Endometrial microvascular endothelial cells (primary cell): Measurements from ENCODE around the gene MYOF. TPM values are rescaled to one million over a fixed set of nuclear protein-coding genes. Genes with fewer than 3 reads are reported as not detected.
"Not testable (repeated sequence)": the region's sequence is repeated elsewhere in the genome, so short reads cannot be mapped to it uniquely, and the experiment has no call there.

Source experiments
- in situ Hi-C: cut with HindIII; loops from 2 replicates; pipeline ENCODE4 v1.10.0; 2017; ENCODE audit warnings: low sequenced_read_pairs, low pct_unique_long_range_greater_than_20kb; ENCODE audit errors: inconsistent ontology term
- total RNA-seq: library from RNA; depleted of rRNA; stranded (reverse); fragments of >200 nt; gene quantifications from one replicate; pipeline ENCODE4 v1.2.3, GENCODE V29; 2015; ENCODE audit errors: inconsistent ontology term

Gene MYOF
- total RNA-seq, 1 donor from 2014 or later = 250 TPM

DNA sequence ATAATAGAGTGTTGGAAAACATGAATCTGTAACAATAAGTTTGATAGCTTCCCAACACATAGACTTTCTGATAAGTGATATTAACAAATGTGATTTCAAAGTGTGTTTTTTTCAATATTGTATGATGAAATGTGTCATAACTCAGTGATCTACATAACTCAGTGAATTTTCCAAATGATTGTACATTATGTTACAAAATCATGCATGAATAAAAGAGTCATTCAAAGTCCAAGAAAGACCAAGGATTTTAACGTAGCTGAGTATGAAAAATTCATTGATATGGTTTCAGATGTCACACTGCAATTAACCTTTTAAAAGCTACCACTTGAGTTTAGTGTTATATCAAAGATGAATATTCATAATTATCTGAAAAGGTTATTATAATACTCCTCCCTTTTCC, 111.2 kb downstream of the MYOF start:
- in situ Hi-C loops = no loop called here

DNA sequence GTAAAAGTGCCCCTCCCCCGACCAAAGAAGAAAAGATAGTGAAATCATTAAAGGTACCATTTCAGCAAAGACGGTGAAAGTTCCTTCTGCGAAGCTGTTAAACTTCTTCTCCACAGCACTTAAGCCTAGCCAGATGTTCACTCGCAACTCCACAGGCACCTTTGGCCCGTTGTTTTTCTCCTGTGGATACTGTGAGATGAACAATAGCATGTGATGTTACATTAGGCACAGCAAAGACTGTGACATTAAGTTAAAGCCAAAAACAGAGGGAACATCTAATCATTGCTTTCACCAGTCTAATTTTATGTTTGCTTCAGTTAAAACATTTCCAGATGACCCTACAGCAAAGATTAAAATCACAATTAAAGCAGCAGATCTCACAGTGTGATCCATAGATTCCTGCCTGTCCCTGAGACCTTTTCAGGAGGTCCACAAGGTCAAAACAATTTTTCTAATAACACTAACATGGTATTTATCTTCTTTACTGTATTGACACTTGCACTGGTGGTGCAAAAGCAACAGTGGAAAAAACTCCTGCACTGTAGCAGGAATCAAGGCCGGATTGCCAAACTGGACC, 112.5 kb downstream of the MYOF start:
- in situ Hi-C loops = no loop called here

DNA sequence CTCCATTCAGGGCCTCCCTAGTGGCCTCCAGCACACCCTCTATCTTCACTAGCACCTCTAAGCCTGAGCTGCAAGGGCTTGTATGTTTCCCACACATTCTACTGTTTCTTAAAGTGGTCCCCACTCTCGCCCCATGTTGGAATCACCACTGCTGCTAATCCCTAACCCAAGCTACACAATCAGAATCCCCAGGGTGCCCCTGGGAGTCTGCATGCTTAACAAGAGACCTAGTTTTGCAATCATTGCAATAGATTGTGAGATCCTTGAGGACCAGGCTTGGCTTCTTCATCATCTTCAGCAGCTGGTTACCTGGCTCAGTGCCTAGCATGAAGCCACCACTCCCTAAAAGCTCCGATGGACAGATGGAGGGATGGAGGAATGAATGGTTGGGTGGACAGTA, 113.9 kb downstream of the MYOF start:
- in situ Hi-C loops = no loop called here

DNA sequence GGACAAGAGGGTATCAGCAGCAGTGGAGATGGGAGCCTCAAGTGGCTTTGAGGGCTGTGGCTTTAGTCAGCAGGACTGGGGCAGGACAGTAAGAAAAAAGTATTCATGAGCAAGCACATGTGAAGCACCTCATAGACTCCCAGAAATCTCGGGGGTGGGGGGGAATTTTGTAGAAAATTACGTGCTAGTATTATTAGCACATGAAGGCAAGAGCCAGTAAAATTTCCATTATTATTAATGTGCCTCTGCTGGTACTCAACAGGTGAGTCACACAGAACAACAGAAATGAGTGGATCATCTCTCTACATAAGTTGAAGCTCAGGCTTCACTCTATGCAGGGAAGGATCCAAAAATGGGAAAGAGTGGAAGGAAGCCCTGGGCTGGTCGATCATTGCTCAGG, 114.5 kb downstream of the MYOF start:
- in situ Hi-C loops = no loop called here

DNA sequence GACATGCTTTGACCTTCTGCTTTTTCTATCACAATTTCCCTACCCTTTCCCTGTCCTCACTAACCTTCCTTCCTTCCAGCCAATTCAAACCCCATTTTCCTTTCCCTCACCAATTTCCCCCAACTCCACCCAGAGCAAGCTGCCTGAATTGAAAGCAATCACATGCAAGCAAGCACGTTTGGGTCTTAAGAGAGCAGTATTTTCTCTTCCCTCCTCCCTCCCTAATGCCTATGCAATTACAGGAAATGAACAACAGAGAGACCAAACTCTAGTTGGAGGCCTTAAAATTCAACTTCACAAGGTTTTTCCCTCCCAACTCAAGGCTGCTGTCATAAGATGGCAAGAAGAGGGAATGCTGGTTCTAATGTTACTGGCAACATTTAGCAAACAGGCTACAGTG, 117.2 kb downstream of the MYOF start:
- in situ Hi-C loops = no loop called here

DNA sequence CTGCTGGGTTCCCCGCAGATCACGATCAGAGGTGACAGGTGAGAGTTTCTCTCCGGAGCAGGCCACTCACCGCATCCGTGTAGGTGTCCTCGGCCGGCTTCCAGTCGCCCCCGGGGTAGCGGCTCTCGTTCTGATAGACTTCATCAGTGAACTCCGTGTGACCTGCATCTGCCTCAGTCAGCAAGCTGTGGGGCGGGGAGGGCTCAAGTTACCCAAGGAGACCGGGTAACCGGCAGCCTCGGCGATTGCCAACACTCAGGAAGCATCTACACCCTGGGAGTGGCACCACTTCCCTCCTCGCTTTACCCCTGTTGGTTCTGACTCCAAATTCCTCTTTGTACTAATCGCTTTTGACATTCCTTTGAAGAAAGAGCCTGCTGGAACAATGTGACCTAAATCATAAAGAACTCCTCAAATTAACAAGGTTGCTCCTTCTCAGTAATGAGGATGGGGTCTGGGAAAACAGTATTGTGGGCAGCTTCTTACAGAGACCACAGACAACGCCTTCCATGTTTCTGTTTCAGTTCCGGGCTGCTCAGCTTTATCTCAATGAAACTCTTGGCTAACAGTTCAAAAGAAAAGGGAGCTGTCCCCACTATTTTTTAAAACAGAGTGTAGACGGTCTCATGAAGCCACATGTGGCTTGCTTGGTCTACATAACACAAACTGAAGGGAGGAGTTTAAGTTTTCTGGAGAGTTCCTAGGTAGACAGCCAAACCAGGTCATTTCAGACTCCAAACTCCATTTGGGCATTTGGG, 118.1 kb downstream of the MYOF start:
- in situ Hi-C loops = no loop called here

DNA sequence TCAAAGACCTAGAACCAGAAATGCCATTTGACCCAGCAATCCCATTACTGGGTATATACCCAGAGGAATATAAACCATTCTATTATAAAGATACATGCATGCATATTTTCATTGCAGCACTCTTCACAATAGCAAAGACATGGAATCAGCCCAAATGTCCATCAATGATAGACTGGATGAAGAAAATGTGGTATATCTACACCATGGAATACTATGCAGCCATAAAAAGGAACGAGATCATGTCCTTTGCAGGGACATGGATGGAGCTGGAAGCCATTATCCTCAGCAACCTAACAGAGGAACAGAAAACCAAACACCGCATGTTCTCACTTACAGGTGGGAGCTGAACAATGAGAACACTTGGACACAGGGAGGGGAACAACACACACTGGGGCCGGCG, 123.7 kb downstream of the MYOF start:
- in situ Hi-C loops = not testable (repeated sequence)

DNA sequence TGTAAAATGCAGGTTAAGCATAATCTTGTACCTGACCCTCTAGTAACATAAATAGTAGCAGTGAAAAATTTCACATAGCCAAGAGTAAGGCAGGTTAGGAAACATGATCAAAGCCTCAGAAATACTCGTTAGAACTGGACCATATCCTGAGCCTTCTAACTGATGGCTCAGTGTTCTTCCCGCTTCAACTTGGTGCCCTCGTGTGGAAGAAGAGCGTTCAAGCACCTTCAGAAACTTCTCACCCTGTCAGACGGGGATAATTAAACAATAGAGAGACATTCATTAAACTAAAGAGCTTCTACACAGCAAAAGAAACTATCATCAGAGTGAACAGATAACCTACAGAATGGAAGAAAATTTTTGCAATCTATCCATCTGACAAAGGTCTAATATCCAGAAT, 124.5 kb downstream of the MYOF start:
- in situ Hi-C loops = no loop called here

DNA sequence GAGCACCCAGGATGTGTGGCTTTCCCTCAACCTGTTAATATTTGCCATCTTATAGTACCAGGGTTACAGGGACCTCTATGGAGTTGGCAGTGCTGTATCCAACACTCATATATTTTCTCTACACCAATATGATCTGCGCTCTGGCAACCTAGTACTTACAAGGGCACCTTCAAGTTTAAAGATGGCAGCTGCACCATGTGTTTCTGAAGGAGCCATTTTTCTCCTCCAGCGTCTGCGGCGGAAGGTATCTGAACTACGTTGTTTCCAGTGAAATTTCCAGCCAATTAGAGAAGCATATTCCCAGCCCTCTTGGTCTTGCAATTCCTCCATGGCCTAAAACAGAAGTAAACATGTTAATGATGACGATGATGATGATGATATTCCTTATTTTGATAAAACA, 125.6 kb downstream of the MYOF start:
- in situ Hi-C loops = no loop called here

DNA sequence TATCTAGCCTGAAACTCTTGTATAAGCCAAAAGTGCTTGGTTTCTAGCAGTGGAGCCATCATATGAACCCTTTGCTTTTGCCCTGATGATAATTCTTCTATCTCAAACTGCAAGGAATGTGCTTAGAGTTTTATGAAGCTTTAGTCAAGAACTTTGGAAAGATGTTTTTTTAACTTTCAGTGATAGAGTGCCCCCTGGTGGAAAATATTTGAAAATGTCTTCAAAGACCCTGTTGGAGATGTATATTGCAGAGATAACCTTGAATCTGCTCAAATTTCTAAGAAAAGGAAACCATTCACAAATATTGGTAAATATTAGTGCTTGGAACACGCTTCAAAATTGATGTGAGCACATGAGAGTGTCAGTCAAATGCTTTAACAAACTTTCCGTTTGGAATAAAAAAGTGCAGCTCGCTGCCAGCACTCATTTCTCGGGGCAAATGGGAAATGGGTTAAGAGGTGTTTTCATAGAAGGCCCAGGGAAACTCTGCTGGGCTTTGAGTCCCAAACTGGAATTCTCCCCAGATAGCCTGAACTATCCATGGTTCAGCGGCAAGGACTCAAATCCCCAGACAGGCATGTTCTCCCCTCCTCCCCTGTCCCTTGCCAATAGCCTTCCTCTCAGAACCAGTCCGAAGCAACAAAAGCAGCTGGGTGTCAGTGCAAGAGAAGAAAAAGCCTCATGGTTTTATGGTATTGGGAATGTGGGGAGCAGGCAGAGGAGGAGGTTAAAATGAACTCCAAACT, 129.3 kb downstream of the MYOF start:
- in situ Hi-C loops = no loop called here

DNA sequence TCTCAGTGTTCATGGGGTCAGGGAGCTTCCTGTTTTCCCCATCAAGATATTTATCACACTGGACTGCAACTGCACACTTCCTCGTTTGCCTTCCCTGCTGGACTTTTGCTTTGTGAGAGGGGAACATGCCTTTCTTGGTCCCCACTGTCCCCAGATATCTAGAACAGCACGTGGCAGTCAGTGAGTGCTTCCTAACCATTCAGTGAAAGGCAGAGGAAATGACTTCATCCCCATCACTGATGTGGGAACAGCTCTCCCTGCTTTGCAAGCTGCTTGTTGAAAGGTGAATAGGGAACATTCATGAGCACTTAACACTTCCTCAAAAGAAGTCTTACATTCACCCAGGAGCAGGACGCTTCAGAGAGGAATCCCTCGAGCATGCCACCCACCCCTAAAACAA, 135.4 kb downstream of the MYOF start:
- in situ Hi-C loops = no loop called here

DNA sequence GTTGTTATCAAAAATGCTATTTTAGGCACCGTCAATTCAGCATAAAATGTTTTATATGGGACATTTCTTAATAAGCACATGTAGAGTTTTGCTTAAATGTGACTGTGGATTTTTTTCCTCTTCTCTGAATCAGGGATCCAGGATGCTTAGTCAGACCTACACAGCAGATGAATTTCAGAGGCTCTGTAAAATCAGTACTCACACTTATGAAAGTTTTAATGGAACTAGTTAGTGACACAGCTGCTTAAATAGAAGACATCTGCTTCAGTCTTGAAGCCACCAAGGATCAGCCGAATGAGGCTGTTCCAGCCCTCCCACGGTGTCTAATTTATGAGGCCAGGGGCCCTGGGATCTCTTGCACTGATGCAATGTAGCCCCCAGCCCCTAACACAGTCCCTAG, 136.0 kb downstream of the MYOF start:
- in situ Hi-C loops = no loop called here

DNA sequence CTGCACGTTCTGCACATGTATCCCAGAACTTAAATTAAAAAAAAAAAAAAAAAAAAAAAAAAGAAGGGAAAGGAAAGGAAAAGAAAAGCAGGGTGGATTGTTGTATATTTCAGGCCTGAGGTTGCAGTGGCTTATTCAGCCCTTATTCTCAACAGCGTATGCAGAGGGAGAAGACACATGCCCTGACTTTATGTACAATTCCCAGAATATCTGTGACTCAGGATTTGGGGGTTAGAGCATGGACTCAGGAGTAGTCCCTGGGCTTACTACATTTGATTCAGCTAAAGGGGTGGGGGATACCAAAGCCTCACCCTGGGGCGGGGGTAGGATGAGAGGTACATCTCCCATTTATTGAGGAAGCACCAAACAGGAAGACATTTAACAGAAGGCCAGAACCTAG, 137.4 kb downstream of the MYOF start:
- in situ Hi-C loops = no loop called here

DNA sequence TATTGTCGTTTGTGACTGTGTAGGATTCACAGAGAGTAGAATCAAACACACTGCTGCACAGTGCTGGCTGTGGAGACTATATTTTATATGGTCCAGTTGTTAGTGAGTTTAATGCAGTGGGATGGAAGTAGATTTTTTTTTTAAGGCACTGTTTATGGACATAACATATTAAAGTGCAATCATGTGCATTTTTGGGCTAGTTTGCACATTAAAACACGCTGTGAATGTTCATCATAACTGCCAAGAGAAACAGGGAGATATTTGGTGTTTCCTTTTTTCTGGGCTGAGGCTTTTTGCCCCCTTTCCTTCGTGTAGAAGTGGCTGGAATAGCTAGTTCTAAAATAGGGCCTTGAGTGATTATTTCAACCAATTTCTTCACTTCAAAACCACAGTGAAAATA, 139.2 kb downstream of the MYOF start:
- in situ Hi-C loops = no loop called here

DNA sequence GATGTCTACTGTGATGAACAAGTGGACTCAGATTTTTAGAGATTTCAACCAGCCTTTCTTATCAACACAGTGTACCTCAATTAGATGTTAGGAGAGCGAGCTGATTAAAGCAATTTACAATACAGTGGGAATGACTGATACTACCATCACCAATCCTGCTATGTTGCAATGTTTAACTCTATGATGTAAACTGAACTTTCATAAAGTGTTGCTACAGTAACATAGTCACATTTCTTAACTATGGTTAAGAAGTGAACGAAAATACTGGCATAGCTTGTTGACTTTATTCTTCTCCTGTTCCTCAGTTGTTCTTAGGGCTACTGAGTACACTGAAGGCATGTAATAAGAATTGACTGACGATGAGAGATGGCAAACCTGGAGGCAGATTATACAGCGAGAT, 139.8 kb downstream of the MYOF start:
- in situ Hi-C loops = no loop called here

DNA sequence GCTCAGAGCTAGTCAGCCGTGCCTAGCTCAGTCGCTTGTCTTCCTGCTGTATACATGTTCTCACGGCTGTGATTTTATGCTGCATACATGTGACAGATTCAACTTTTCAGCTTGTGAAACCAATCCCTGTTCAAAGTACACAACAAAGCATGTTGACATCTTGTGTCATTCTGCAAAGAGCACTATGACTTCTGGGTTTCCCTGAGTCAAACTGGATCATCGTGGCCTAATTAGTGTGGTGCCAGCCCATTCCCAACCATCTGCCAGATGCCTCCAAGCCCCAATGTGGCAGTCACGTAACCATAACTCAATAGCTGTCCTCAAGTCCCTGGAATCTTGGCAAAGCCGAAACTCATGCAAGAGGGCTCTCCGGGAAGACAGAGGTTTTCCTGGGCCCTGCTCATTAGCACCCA, 144.8 kb downstream of the MYOF start:
- in situ Hi-C loops = no loop called here

DNA sequence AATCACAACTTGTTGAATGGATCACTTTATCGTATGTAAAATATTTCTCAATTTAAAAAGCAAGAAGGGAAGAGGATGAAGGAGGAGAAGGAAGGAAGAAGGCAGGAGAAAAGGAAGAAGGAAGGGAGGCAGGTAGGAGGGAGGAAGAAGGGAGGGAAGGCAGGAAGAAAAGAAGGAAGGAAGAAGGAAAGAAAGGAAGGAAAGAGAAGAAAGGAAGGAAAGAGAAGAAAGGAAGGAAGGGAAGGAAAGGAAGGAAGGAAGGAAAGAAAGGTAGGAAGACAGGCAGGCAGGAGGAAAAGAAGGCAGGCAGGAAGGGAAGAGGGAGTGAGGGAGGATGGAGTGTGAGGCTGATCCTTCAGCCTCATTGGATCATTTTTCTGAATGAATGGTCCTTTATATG, 145.5 kb downstream of the MYOF start:
- in situ Hi-C loops = no loop called here

DNA sequence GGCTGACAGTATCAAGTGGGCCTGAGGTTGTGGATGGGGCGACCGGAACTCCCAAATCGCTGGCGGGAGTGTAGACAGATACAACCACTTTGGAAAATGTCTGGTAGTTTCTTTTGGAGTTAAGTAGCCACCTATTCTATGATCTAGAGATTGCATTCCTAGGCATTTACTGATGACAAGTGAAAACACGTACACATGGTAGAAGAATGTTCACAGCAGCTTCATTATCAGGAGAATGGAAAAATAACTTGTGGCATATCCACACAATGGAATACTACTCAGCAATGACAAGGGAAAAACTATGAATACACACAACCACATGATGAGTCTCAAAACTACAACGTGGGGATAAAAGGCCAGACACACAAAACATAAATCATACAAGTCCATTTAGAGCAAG, 146.0 kb downstream of the MYOF start:
- in situ Hi-C loops = no loop called here

DNA sequence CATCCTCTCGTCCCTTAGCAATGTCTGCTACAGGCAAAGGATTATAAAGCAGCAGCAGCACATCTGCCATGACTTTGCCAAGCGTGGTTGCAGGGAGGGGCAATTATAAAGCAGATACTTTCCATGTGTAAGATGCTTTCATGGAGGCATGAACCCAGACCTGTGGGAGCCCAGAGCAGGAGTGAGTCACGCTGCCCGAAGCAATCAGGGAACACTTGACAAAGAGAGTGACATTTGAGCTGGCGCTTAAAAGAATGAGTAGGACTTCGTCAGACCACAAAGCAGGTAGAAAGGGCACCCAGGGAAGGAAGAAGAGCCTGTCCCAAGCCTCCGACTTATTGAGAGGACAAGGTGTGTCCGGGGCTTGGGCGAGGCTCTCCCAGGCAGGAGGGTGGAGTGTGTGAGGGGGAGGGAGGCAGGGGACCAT, 147.2 kb downstream of the MYOF start:
- in situ Hi-C loops = no loop called here

DNA sequence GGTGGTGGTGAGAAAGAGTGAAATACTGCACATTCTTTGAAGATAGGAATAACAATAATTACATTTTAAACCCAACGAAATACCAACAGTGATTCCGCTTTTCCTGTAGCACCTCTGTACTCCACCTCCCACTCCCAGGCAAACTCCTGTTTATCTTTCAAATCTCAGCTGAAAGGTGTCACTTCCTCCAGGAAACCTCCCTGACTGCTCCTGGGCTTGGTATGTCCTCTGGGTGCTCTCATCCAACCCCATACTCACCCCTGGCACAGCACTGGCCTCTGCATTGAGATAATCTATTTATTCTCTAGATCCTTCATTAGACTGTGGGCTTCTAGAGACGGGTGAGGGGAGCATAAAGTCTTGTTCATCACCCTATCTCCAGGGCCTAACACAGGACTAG, 148.0 kb downstream of the MYOF start:
- in situ Hi-C loops = no loop called here
